Upper lobe of left lung (tissue), 6 donors: ENCODE data around the gene TLL1. TPM values are rescaled to one million over a fixed set of nuclear protein-coding genes. Genes with fewer than 3 reads are reported as not detected.

Experiments
- ATAC-seq, 2 donors: fragments of 200-7000 bp; cut with Tn5 transposase; one replicate each; pipeline ENCODE4 v1.9.1; 2022; ENCODE audit warnings: mild to moderate bottlenecking in 2 of 2, moderate library complexity in 2 of 2; ENCODE audit not compliant: low FRiP score in 2 of 2
- DNase-seq, 2 donors: peaks; one replicate each; pipeline ENCODE4 v3.0.0-alpha.2; 2019 to 2020
- H3K27ac ChIP-seq, 4 donors: fragments of 200-600 bp; sonication (generic); one replicate each; pipeline ENCODE4 v1.5.1; 2016 to 2019
- H3K27me3 ChIP-seq, 4 donors: fragments of 200-600 bp; sonication (generic); one replicate each; pipeline ENCODE4 v1.5.1; 2017 to 2019
- H3K36me3 ChIP-seq, 4 donors: fragments of 200-600 bp; sonication (generic); one replicate each; pipeline ENCODE4 v1.5.1; 2016 to 2019
- H3K4me1 ChIP-seq, 4 donors: fragments of 200-600 bp; sonication (generic); one replicate each; pipeline ENCODE4 v1.5.1; 2018 to 2019
- H3K4me3 ChIP-seq, 4 donors: fragments of 200-600 bp; sonication (generic); one replicate each; pipeline ENCODE4 v1.5.1; 2017 to 2019; ENCODE audit warnings: mild to moderate bottlenecking in 2 of 4, moderate library complexity in 1 of 4
- H3K9me3 ChIP-seq, 4 donors: fragments of 200-600 bp; sonication (generic); one replicate each; pipeline ENCODE4 v1.5.1; 2018 to 2019
- EP300 ChIP-seq, 4 donors: sonication (generic); formaldehyde crosslinking; IDR thresholded peaks; one replicate each; pipeline ENCODE4 v1.5.1; 2017; ENCODE audit warnings: antibody characterized with exemption in 4 of 4, control low read depth in 2 of 4
- POLR2A ChIP-seq, 4 donors: fragments of 450-650 bp; IDR thresholded peaks; one replicate each; pipeline ENCODE4 v1.5.1; 2016 to 2017; ENCODE audit warnings: antibody characterized with exemption in 4 of 4, mild to moderate bottlenecking in 2 of 4
- POLR2AphosphoS5 ChIP-seq, 2 donors: sonication (generic); formaldehyde crosslinking; IDR thresholded peaks; one replicate each; pipeline ENCODE4 v1.5.1; 2017; ENCODE audit warnings: antibody characterized with exemption in 2 of 2
- WGBS, 2 donors: methylation state at CpG; one replicate each; pipeline ENCODE4 v1.1.5; 2017 to 2018; 5-methylcytosine and 5-hydroxymethylcytosine counted together
- total RNA-seq, 6 donors: library from RNA; depleted of rRNA in 4 of 6; stranded (reverse); fragments of >200 nt in 4 of 6; gene quantifications; one replicate each; pipeline versions ENCODE4 v1.1.0 to v1.2.1, GENCODE V29; 2016 to 2021
- TF ChIP-seq, protein P1 (sequence below), 6 experiments: fragments of 450-650 bp in 4 of 6; fragments of 200-600 bp in 2 of 6; sonication (generic) in 2 of 6; IDR thresholded peaks; one replicate each; pipeline ENCODE4 v1.5.1; 2016 to 2019; ENCODE audit warnings: antibody characterized with exemption in 6 of 6
- donor health status: DM: no; HTN: no; CAD: no; lungs with moderate emphysema.
- donor health status: DM: no; HTN: yes; CAD: no; lungs with severe emphysema.

The TLL1 gene
- total RNA-seq, 6 donors from 2014 or later = 1.9 to 8.4 (median 3.1) TPM

DNA sequence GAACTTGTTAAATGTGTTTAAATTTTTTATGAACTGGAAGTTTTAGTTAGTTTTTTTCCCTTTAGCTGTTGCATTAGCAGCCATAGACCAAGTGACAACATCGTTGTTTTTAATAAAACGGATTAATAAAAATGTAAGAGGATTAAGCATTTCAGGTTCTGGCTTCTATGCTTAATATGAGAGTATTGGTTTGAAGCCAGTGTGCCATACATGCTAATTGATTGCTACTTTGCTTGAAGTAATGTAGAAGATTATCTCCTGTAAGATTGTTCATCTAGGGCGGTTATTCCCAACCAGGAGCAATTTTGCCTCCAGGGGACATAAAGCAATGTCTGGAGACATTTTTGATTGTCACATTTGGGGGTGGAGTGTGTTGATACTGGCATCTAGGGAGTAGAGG, 54.3 kb downstream of the TLL1 start:
- peaks cover 0 to 3% (median under 1%) of the 10 kb centered on the region in 4 donors for H3K4me1 ChIP-seq
- no peak for ATAC-seq
- no peak for DNase-seq

DNA sequence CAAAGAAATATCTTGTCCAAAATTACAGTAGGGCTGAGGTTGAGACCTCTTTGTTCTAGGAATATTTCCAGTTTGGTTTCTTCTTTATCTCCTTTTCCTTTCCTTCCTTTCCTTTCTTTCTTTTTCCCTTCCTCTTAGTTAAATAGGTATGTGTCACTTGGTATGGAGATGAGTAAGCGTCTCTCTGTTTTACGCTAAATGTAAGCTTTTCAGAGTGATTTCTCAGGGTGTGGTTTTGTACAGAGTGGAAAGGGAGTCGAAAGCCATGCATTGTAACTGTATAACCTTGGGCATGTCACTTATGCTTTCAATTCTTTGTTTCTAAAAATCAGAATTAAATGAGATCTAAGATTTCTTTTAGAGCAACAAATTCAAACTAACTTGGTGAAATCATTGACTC, 54.8 kb downstream of the TLL1 start:
- WGBS, 2 donors = 93 to 94% methylated on average over 3 of the region's 3 CpGs
- DNase-seq = no peak
- Histone ChIP-seq H3K27ac (no peak overlapping the region), H3K4me1 (no peaks in the 10 kb centered on the region), H3K27me3 (no peaks in the 10 kb centered on the region), H3K9me3 (no peaks in the 10 kb centered on the region), H3K4me3 (no peak overlapping the region), H3K36me3 (no peaks in the 10 kb centered on the region)
- no peak for ATAC-seq
- TF ChIP-seq EP300 (IDR thresholded peaks at IDR 0.05) (no peak), POLR2AphosphoS5 (IDR thresholded peaks at IDR 0.05) (no peak), POLR2A (IDR thresholded peaks at IDR 0.05) (no peak)
- TF ChIP-seq, protein P1, sequence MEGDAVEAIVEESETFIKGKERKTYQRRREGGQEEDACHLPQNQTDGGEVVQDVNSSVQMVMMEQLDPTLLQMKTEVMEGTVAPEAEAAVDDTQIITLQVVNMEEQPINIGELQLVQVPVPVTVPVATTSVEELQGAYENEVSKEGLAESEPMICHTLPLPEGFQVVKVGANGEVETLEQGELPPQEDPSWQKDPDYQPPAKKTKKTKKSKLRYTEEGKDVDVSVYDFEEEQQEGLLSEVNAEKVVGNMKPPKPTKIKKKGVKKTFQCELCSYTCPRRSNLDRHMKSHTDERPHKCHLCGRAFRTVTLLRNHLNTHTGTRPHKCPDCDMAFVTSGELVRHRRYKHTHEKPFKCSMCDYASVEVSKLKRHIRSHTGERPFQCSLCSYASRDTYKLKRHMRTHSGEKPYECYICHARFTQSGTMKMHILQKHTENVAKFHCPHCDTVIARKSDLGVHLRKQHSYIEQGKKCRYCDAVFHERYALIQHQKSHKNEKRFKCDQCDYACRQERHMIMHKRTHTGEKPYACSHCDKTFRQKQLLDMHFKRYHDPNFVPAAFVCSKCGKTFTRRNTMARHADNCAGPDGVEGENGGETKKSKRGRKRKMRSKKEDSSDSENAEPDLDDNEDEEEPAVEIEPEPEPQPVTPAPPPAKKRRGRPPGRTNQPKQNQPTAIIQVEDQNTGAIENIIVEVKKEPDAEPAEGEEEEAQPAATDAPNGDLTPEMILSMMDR (IDR thresholded peaks at IDR 0.05) = no peak

More for the DNA sequence above, 54.3 kb downstream of the TLL1 start:
- 73 to 95% methylated on average over 3 of the region's 3 CpGs for WGBS, 2 donors
- TF ChIP-seq POLR2AphosphoS5 (IDR thresholded peaks at IDR 0.05) (no peak), EP300 (IDR thresholded peaks at IDR 0.05) (no peak), POLR2A (IDR thresholded peaks at IDR 0.05) (no peak)
- TF ChIP-seq, protein P1 (IDR thresholded peaks at IDR 0.05) = no peak
- H3K27me3 ChIP-seq = no peaks in the 10 kb centered on the region
- H3K27ac ChIP-seq = no peak overlapping the region
- H3K4me3 ChIP-seq = no peak overlapping the region
- H3K36me3 ChIP-seq = no peaks in the 10 kb centered on the region
- no peaks in the 10 kb centered on the region for H3K9me3 ChIP-seq

GRCh38 chr4:165928601-165929000, 55.6 kb downstream of the TLL1 start:
- TF ChIP-seq POLR2A (IDR thresholded peaks at IDR 0.05) = no peak
- TF ChIP-seq, protein P1 (IDR thresholded peaks at IDR 0.05) = no peak
- no peak for TF ChIP-seq POLR2AphosphoS5 (IDR thresholded peaks at IDR 0.05)
- TF ChIP-seq EP300 (IDR thresholded peaks at IDR 0.05) = no peak
- no peak overlapping the region for H3K4me3 ChIP-seq
- ATAC-seq (no peak), DNase-seq (no peak)
- no peaks in the 10 kb centered on the region for H3K36me3 ChIP-seq
- H3K27me3 ChIP-seq = no peaks in the 10 kb centered on the region
- no peaks in the 10 kb centered on the region for H3K9me3 ChIP-seq
- 85 to 94% methylated on average over 2 of the region's 2 CpGs for WGBS, 2 donors
- no peak overlapping the region for H3K27ac ChIP-seq
- H3K4me1 ChIP-seq = no peaks in the 10 kb centered on the region

- H3K27me3 ChIP-seq = no peaks in the 10 kb centered on the region
- no peaks in the 10 kb centered on the region for H3K9me3 ChIP-seq
- H3K27ac ChIP-seq = no peak overlapping the region
- no peaks in the 10 kb centered on the region for H3K4me1 ChIP-seq
- TF ChIP-seq POLR2AphosphoS5 (IDR thresholded peaks at IDR 0.05) (no peak), EP300 (IDR thresholded peaks at IDR 0.05) (no peak), POLR2A (IDR thresholded peaks at IDR 0.05) (no peak)
- TF ChIP-seq, protein P1 (IDR thresholded peaks at IDR 0.05) = no peak
- no peak for DNase-seq
- 71 to 86% methylated on average over 2 of the region's 2 CpGs for WGBS, 2 donors
- ATAC-seq = no peak
- H3K4me3 ChIP-seq = no peak overlapping the region
- no peaks in the 10 kb centered on the region for H3K36me3 ChIP-seq
Measured at GRCh38 chr4:165929662-165930061, 56.6 kb downstream of the TLL1 start.

- no peak overlapping the region for H3K27ac ChIP-seq
- no peak for ATAC-seq
- DNase-seq = no peak
- H3K27me3 ChIP-seq = no peaks in the 10 kb centered on the region
- 79 to 86% methylated on average over 5 of the region's 5 CpGs for WGBS, 2 donors
- H3K36me3 ChIP-seq = no peaks in the 10 kb centered on the region
- H3K4me3 ChIP-seq = no peak overlapping the region
- no peaks in the 10 kb centered on the region for H3K4me1 ChIP-seq
- no peaks in the 10 kb centered on the region for H3K9me3 ChIP-seq
- TF ChIP-seq, protein P1 (IDR thresholded peaks at IDR 0.05) = no peak
- TF ChIP-seq POLR2A (IDR thresholded peaks at IDR 0.05) = no peak
Measured at GRCh38 chr4:165931741-165932140, 58.7 kb downstream of the TLL1 start.
